Mucosa of stomach (tissue), 1 donor: ENCODE data around the gene RASSF6.
"Not testable (repeated sequence)": the region's sequence is repeated elsewhere in the genome, so short reads cannot be mapped to it uniquely, and the experiment has no call there.

Source experiments
- H3K27me3 ChIP-seq: one replicate; pipeline ENCODE4 v1.7.0; 2013; ENCODE audit warnings: mild to moderate bottlenecking, low read length; ENCODE audit not compliant: control insufficient read depth, insufficient read depth
- H3K36me3 ChIP-seq: one replicate; pipeline ENCODE4 v1.7.0; 2013; ENCODE audit warnings: low read length; ENCODE audit not compliant: control insufficient read depth, insufficient read depth
- H3K4me1 ChIP-seq: one replicate; pipeline ENCODE4 v1.7.0; 2013; ENCODE audit warnings: mild to moderate bottlenecking, low read length; ENCODE audit not compliant: control insufficient read depth, insufficient read depth
- H3K4me3 ChIP-seq: one replicate; pipeline ENCODE4 v1.7.0; 2013; ENCODE audit warnings: low read length
- H3K9ac ChIP-seq: one replicate; pipeline ENCODE4 v1.7.0; 2013; ENCODE audit warnings: mild to moderate bottlenecking, low read length, moderate library complexity
- H3K9me3 ChIP-seq: one replicate; pipeline ENCODE4 v1.7.0; 2013; ENCODE audit warnings: mild to moderate bottlenecking, low read length, moderate library complexity; ENCODE audit not compliant: control insufficient read depth
- donor health status: Pancreatic carcinoma.

RASSF6 gene

DNA sequence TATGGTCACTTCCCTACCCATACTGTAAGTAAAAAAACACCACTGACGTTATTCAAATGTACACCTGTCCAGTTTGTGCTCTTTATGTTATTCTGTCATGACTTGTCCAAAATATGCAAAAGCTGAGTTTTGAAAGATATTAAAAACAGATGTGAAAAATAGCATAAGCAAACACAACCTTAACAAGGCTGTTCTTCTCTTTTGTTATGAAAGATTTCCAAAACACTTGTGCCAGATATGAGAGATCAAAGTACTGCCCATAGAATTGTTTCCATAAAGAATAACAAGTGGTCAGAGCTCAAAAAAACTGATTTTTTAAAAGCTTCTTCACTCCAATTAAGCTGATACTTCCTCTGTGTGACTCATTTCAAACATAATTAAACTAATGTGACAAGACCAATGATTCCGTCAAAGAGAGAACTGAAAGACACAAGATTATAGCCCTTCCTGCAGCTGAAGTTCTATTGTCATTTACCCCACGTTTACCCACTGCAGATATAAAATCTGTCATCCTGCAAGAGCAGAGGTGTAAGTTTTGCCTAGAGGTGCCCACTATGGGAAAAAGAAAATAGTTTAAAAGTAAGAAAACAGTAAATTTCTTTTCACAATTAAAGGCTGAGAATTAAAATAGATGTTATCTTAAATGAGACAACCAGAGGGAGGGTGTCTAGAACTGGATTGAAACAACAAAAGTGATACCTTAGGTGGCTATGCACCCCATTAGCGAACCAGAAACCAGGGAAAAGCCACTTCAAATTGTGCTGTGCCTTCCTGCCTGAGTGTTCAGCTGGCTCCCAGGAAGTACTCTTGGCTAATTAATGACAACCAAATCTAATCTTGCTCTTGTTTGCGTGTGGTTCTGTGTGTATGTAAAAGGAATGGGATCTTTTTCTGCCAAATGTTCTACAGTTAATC, 30.1 kb downstream of the RASSF6 start:
- no peaks in the 10 kb centered on the region for H3K9me3 ChIP-seq
- no peaks in the 10 kb centered on the region for H3K36me3 ChIP-seq
- no peak overlapping the region for H3K4me3 ChIP-seq
- no peak overlapping the region for H3K9ac ChIP-seq
- H3K4me1 ChIP-seq: peaks cover 19% of the 10 kb centered on the region
- no peaks in the 10 kb centered on the region for H3K27me3 ChIP-seq

DNA sequence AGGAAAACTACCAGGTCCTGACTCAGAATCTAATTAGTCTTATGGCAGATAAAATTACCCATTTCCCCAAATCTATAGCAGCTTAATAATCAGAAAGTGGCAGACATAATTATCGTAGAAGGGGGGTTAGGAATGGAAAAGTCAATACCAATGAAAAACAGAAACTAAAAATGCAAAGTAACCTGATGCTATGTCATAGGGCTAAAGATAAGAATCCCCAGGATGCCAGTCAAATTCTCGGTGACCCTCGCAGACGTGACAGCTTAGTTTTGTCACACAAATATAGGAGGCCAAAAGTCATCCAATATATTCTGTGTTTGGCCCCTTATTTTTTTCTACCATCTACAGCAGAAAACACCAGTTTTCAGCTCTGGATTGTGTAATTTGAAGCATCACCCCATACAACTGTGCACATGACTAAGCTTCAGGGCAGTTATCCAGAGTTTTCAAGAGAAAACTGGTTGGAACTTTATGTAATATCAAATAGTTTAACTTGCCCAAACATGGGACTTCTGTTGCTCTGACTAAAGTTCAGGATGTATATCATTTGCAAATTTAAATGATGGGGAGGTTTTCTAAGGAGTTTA, 30.9 kb downstream of the RASSF6 start:
- Histone ChIP-seq H3K27me3 (no peaks in the 10 kb centered on the region), H3K4me3 (no peak overlapping the region), H3K9me3 (no peaks in the 10 kb centered on the region), H3K9ac (no peak overlapping the region), H3K4me1 (peaks cover 19% of the 10 kb centered on the region), H3K36me3 (no peaks in the 10 kb centered on the region)

DNA sequence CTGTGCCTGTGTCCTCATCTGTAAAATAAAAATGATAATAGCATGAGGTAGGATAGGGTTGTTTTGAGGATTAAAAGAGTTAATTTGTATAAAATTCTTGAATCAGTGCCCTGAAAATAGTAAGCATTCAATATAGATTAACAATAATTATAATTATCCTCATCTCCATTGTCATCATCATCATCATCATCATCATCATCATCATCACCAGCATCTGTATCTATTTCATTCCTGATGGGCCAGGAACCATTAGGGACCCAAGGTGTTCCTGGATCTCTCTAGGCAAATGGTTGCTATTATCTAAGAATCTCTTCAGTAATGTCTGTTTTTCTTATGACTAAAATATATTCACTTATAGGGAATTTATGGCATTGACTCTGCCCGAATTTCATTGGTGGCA, 31.6 kb downstream of the RASSF6 start:
- H3K9me3 ChIP-seq: no peaks in the 10 kb centered on the region
- H3K36me3 ChIP-seq: no peaks in the 10 kb centered on the region
- H3K9ac ChIP-seq: no peak overlapping the region
- H3K4me1 ChIP-seq: peaks cover 19% of the 10 kb centered on the region
- H3K27me3 ChIP-seq: no peaks in the 10 kb centered on the region
- H3K4me3 ChIP-seq: no peak overlapping the region

DNA sequence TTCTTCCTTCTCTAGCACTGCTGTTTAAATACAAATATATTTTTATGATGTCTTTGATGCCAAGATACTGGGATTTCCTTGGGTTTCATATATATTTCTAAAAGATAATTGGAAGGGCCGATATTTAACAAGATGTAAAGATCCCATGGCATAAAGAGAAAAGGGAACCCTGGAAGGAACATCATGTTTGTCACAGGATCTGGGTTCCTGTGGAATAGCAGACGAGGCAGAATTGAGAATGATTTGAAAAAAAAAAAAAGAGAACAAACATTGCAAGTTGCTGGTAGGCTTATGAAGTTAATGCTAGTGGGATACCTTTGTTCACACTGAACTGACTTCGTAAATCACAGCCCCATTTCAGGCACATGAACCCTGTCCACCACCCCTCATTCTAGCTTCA, 33.6 kb downstream of the RASSF6 start:
- H3K4me1 ChIP-seq: peaks cover 16% of the 10 kb centered on the region

DNA sequence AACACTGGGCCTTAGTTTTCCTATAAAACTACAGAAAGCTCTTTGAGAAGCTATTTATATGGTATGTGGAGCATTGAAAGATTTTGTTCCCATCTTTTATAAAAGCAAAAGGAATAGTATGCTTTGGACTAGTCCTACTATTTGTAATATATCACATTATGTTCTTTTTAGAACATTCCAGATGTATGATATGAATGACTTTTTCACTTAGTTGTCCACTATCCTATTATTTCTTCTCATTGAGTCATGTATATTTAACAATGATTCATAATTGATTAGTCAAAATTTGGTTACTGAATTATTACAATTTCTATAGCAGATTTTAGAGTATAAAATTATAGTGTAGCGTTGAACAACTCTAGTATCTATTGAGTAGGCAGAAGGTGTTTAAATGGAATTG, 34.2 kb downstream of the RASSF6 start:
- Histone ChIP-seq H3K27me3 (no peaks in the 10 kb centered on the region), H3K36me3 (peaks cover 4% of the 10 kb centered on the region), H3K4me1 (peaks cover 11% of the 10 kb centered on the region), H3K4me3 (no peak overlapping the region), H3K9me3 (no peaks in the 10 kb centered on the region), H3K9ac (no peak overlapping the region)

More for the DNA sequence above, 33.6 kb downstream of the RASSF6 start:
- Histone ChIP-seq H3K27me3 (no peaks in the 10 kb centered on the region), H3K36me3 (no peaks in the 10 kb centered on the region), H3K9me3 (no peaks in the 10 kb centered on the region), H3K9ac (no peak overlapping the region), H3K4me3 (no peak overlapping the region)

DNA sequence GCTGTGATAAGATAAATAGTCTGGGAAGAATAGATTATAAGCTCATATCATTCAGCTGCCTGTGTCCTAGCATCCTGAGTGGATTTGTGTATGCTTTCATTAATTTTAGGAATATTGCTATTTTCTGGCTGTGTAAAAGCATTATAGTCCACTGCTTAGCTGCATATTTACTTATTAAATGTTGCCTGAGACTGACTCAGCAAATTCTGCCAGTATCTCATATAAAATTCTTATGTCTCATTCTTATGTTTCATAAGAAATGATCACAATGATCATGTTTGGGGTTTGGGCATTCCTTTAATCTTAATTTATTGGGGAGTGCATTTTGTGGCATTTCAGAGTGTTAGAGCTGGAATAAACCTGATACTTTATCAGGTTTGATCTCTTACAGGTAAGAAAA, 34.9 kb downstream of the RASSF6 start:
- no peaks in the 10 kb centered on the region for H3K9me3 ChIP-seq
- peaks cover 4% of the 10 kb centered on the region for H3K36me3 ChIP-seq

DNA sequence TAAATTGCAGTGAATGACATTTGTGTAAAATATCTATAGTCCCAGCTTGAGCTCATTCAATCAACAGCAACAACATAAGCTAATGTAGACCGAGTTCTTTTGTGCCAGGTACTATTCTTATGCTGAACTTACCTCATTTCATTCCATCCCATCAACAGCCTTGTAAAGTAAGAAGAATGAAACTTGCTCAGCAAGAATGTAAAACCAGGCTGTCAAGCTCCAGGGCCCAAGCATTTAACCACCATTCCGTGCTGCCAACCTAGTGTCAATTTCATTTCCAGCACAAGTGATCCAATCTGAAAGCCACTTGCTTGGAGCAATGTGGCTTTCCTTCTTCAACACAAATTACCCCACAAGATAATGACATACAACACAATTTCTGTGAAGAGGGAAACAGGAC, 36.6 kb downstream of the RASSF6 start:
- Histone ChIP-seq H3K4me3 (no peak overlapping the region), H3K4me1 (no peaks in the 10 kb centered on the region), H3K9ac (no peak overlapping the region), H3K9me3 (no peaks in the 10 kb centered on the region), H3K36me3 (peaks cover 4% of the 10 kb centered on the region), H3K27me3 (no peaks in the 10 kb centered on the region)

More for the DNA sequence above, 34.9 kb downstream of the RASSF6 start:
- Histone ChIP-seq H3K27me3 (no peaks in the 10 kb centered on the region), H3K4me1 (peaks cover 6% of the 10 kb centered on the region), H3K9ac (no peak overlapping the region), H3K4me3 (no peak overlapping the region)

DNA sequence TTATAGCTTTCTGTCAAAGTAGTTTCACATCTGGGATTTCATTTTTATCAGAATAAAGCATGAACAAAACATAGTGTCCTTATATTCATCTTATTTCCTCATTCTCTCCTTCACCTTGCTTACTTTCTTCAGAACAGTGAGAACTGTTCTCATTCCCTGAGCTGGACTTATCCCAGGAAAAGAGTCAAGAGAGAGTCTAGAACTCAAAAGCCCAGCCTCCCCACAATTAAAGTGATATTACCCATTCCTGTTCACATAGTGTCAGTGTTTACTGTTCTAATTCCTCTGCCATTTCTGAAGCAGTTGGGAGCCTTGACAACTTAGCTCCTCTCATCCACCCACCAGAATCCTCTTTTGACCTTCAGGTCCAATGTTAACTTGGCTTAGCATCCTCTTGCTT, 42.9 kb downstream of the RASSF6 start:
- no peaks in the 10 kb centered on the region for H3K9me3 ChIP-seq
- peaks cover 4% of the 10 kb centered on the region for H3K36me3 ChIP-seq
- H3K4me3 ChIP-seq: no peak overlapping the region
- H3K9ac ChIP-seq: no peak overlapping the region
- H3K4me1 ChIP-seq: peaks cover 6% of the 10 kb centered on the region
- H3K27me3 ChIP-seq: no peaks in the 10 kb centered on the region

DNA sequence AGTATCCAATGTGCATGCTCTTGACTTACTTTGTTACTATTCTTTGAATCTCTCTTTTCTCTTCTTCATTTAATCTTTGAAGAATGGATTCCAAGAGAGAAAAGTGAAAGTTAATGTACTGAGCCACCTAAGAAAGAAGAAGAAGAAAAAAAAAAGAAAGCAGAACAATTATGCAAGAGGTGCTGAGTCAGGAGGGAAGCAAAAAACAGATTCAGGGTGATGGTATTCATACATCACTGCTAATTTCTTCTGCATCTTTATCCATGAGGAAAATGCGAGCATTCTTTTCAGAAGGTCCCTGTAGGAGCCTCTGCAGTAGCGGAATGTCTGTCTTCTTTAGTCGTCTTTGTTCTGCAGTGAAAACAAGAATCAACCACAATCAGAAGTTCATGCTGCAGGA, 43.9 kb downstream of the RASSF6 start:
- H3K4me1 ChIP-seq: peaks cover 6% of the 10 kb centered on the region
- H3K27me3 ChIP-seq: no peaks in the 10 kb centered on the region
- no peak overlapping the region for H3K9ac ChIP-seq
- peaks cover 4% of the 10 kb centered on the region for H3K36me3 ChIP-seq
- no peak overlapping the region for H3K4me3 ChIP-seq
- no peaks in the 10 kb centered on the region for H3K9me3 ChIP-seq

DNA sequence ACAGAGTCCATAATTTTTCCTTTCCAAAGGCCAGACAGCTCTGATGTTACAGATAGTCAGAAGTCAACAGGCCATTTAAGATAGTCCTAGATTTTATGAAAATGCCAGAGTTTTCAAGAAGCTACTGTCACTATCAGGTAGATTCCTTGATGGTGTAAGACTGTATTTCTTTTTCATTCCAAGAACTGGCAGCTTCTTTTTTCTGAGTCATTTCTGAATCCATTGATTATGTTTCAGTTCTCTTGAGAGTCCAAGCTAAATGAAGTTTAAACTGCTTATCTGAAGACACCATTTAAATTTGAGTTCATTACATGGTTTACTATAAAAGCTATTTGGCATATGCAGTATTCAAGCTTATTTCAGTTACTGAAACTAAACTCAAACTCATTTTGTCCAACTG, 44.6 kb downstream of the RASSF6 start:
- Histone ChIP-seq H3K9me3 (no peaks in the 10 kb centered on the region), H3K36me3 (no peaks in the 10 kb centered on the region), H3K4me1 (peaks cover 6% of the 10 kb centered on the region), H3K27me3 (no peaks in the 10 kb centered on the region), H3K4me3 (no peak overlapping the region), H3K9ac (no peak overlapping the region)

DNA sequence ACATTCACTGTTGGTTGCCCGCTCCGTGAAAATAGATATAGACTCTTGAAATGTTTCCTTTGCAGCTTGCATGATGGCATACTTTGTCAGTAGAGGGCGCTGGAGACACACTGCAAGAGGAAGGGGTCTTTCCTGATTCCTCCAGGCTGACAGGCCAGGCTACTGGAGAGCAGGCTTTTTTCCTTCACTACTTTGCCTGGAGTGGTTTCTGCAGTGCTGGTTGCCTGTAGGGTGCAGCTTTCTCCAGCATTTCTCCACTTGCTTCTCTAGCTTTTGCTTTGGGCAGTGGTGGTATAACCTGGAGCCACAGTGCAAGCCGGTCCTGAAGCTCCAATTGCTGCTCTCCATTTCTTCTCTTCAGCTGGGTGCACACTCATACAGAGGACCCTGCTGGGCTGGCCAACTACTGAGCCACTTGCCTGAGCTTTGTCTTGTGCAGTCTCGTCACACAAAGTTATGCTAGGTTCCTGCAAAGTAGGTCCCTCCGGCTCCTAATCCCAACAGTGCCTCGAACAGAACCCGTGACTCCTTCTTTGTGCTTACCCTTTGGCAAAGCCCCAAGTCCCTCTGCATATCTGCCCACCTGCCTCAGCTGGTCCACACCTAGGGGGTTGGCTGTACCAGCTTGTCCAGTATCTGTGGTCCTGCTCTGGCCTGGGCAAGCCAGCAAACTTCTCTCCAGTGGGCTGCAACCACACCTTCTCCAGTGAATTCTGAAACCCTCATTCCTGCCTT, 46.3 kb downstream of the RASSF6 start:
- Histone ChIP-seq H3K9me3 (no peaks in the 10 kb centered on the region), H3K9ac (no peak overlapping the region), H3K27me3 (no peaks in the 10 kb centered on the region), H3K4me1 (peaks cover 6% of the 10 kb centered on the region), H3K36me3 (no peaks in the 10 kb centered on the region), H3K4me3 (no peak overlapping the region)

DNA sequence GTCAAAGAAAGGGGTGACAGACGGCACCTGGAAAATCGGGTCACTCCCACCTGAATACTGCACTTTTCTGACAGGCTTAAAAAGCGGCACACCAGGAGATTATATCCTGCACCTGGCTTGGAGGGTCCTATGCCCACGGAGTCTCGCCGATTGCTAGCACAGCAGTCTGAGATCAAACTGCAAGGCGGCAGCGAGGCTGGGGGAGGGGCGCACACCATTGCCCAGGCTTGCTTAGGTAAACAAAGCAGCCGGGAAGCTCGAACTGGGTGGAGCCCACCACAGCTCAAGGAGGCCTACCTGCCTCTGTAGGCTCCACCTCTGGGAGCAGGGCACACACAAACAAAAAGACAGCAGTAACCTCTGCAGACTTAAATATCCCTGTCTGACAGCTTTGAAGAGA, 69.4 kb downstream of the RASSF6 start:
- H3K9ac ChIP-seq, H3K27me3 ChIP-seq, H3K36me3 ChIP-seq, H3K9me3 ChIP-seq, H3K4me1 ChIP-seq, H3K4me3 ChIP-seq: not testable (repeated sequence)
